ENCODE data around the gene ARG2.
A peak's percentile ranks its signal among the peaks of the same experiment; 100 is the strongest.

Gene ARG2

GRCh38 chr14:67641902-67642749 is 22.4 kb downstream of the ARG2 start:
- DNase-seq = no peak

GRCh38 chr14:67643713-67644112 is 24.0 kb downstream of the ARG2 start:
- no peak for DNase-seq

- no peak for DNase-seq
These were observed 24.7 kb downstream of the ARG2 start for GRCh38 chr14:67644428-67644827.

GRCh38 chr14:67645414-67645813 is 25.7 kb downstream of the ARG2 start:
- no peak for DNase-seq

- no peak for DNase-seq
These were observed 26.4 kb downstream of the ARG2 start for GRCh38 chr14:67646131-67646530.

GRCh38 chr14:67650151-67650550 is 30.4 kb downstream of the ARG2 start:
- DNase-seq = no peak

- DNase-seq = no peak
These were observed 31.0 kb downstream of the ARG2 start for GRCh38 chr14:67650694-67651093.

- no peak for DNase-seq
These were observed 32.5 kb downstream of the ARG2 start for GRCh38 chr14:67652189-67652588.

GRCh38 chr14:67653651-67654280 is 34.0 kb downstream of the ARG2 start:
- DNase-seq = no peak

- DNase-seq = no peak
These were observed 43.9 kb downstream of the ARG2 start for GRCh38 chr14:67663633-67664032.

- no peak for DNase-seq
These were observed 46.1 kb downstream of the ARG2 start for GRCh38 chr14:67665868-67666267.

GRCh38 chr14:67666750-67667449 is 47.2 kb downstream of the ARG2 start:
- peak; percentile 11 for DNase-seq

GRCh38 chr14:67668559-67668958 is 48.8 kb downstream of the ARG2 start:
- no peak for DNase-seq

GRCh38 chr14:67673451-67673850 is 53.7 kb downstream of the ARG2 start:
- no peak for DNase-seq

- DNase-seq = peak; percentile 49
These were observed 54.4 kb downstream of the ARG2 start for GRCh38 chr14:67674139-67674479.

GRCh38 chr14:67674480-67675218 is 54.9 kb downstream of the ARG2 start, which contains the start of gene VTI1B:
VTI1B (minus strand) TSS chr14:67674632; CDS start chr14:67674489, 143 bp downstream.
- peak; percentile 81 for DNase-seq

- DNase-seq = no peak
These were observed 55.5 kb downstream of the ARG2 start for GRCh38 chr14:67675219-67675582.

- no peak for DNase-seq
These were observed 59.3 kb downstream of the ARG2 start for GRCh38 chr14:67679006-67679405.

GRCh38 chr14:67680121-67680602 is 60.4 kb downstream of the ARG2 start:
- DNase-seq = no peak

GRCh38 chr14:67680941-67681340 is 61.2 kb downstream of the ARG2 start:
- no peak for DNase-seq

GRCh38 chr14:67683842-67684241 is 64.1 kb downstream of the ARG2 start:
- no peak for DNase-seq

GRCh38 chr14:67690011-67690410 is 70.3 kb downstream of the ARG2 start:
- DNase-seq = no peak

- DNase-seq = peak; percentile 90
These were observed 75.2 kb downstream of the ARG2 start for GRCh38 chr14:67694791-67695393.
